Osteocyte (in vitro differentiated cells): ENCODE measurements around the gene CBLN3. TPM values are rescaled to one million over a fixed set of nuclear protein-coding genes. Genes with fewer than 3 reads are reported as not detected.
A peak's percentile ranks its signal among the peaks of the same experiment; 100 is the strongest.

Experiments
- DNase-seq: peaks from one replicate; pipeline ENCODE4 v3.0.0; 2021; ENCODE audit warnings: mixed read lengths; ENCODE audit not compliant: unreplicated experiment; ENCODE audit errors: extremely low spot score
- H3K27ac Mint-ChIP-seq: one replicate; pipeline ENCODE4 v1.8.0; 2021; ENCODE audit warnings: mild to moderate bottlenecking, mixed read lengths; ENCODE audit not compliant: unreplicated experiment
- H3K27me3 Mint-ChIP-seq: one replicate; pipeline ENCODE4 v1.8.0; 2021; ENCODE audit warnings: mixed read lengths; ENCODE audit not compliant: unreplicated experiment
- H3K36me3 Mint-ChIP-seq: one replicate; pipeline ENCODE4 v1.8.0; 2021; ENCODE audit warnings: mixed read lengths; ENCODE audit not compliant: unreplicated experiment
- H3K4me1 Mint-ChIP-seq: one replicate; pipeline ENCODE4 v1.8.0; 2021; ENCODE audit warnings: mixed read lengths; ENCODE audit not compliant: unreplicated experiment
- H3K4me3 Mint-ChIP-seq: one replicate; pipeline ENCODE4 v1.8.0; 2021; ENCODE audit warnings: mild to moderate bottlenecking, moderate library complexity, mixed read lengths; ENCODE audit not compliant: unreplicated experiment
- H3K9me3 Mint-ChIP-seq: one replicate; pipeline ENCODE4 v1.8.0; 2021; ENCODE audit warnings: mixed read lengths; ENCODE audit not compliant: unreplicated experiment
- total RNA-seq: library from RNA; stranded (reverse); gene quantifications from 2 replicates; pipeline ENCODE4 v1.2.1, GENCODE V29; 2021
- TF ChIP-seq, protein P1 (sequence below): fragments of 200-600 bp; sonication (generic); IDR thresholded peaks from 2 replicates; pipeline ENCODE4 v1.5.0; 2021; ENCODE audit warnings: antibody characterized with exemption, mild to moderate bottlenecking, moderate library complexity

Gene CBLN3
- total RNA-seq, 1 donor from 2014 or later: 5.5 TPM

GRCh38 chr14:24441904-24442239 is 12.4 kb upstream of the CBLN3 start:
- TF ChIP-seq, protein P1, sequence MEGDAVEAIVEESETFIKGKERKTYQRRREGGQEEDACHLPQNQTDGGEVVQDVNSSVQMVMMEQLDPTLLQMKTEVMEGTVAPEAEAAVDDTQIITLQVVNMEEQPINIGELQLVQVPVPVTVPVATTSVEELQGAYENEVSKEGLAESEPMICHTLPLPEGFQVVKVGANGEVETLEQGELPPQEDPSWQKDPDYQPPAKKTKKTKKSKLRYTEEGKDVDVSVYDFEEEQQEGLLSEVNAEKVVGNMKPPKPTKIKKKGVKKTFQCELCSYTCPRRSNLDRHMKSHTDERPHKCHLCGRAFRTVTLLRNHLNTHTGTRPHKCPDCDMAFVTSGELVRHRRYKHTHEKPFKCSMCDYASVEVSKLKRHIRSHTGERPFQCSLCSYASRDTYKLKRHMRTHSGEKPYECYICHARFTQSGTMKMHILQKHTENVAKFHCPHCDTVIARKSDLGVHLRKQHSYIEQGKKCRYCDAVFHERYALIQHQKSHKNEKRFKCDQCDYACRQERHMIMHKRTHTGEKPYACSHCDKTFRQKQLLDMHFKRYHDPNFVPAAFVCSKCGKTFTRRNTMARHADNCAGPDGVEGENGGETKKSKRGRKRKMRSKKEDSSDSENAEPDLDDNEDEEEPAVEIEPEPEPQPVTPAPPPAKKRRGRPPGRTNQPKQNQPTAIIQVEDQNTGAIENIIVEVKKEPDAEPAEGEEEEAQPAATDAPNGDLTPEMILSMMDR: no peak
- Mint-ChIP-seq H3K27me3 (no peaks in the 10 kb centered on the region), H3K4me1 (peaks cover 24% of the 10 kb centered on the region), H3K9me3 (no peaks in the 10 kb centered on the region), H3K36me3 (peaks cover 30% of the 10 kb centered on the region), H3K27ac (peak overlapping the region; percentile 100), H3K4me3 (peak overlapping the region; percentile 89)
- DNase-seq: no peak

DNA sequence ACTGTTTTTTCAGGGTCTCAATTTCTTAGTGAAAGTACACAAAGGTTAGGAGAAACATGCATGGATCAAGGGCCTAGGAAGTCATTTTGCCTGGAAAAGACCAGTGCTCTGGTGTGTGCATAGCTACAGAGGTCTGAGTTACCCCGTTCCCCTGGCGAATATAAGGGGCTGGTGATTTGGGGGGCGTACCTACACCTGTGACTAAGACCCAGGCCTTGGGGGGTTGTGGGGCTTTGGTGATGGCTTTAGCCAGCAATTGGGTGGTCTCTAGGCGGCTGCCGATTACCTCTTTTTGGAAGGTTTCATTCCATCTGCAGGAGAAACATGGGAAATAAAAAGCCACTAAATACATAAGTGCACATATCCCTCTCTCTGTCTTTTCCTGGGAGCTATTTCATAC is 12.0 kb upstream of the CBLN3 start:
- Mint-ChIP-seq H3K36me3 (peaks cover 32% of the 10 kb centered on the region), H3K4me3 (peak overlapping the region; percentile 89), H3K27me3 (no peaks in the 10 kb centered on the region), H3K9me3 (no peaks in the 10 kb centered on the region), H3K27ac (peak overlapping the region; percentile 100), H3K4me1 (peaks cover 28% of the 10 kb centered on the region)
- DNase-seq: no peak
- TF ChIP-seq, protein P1: no peak

DNA sequence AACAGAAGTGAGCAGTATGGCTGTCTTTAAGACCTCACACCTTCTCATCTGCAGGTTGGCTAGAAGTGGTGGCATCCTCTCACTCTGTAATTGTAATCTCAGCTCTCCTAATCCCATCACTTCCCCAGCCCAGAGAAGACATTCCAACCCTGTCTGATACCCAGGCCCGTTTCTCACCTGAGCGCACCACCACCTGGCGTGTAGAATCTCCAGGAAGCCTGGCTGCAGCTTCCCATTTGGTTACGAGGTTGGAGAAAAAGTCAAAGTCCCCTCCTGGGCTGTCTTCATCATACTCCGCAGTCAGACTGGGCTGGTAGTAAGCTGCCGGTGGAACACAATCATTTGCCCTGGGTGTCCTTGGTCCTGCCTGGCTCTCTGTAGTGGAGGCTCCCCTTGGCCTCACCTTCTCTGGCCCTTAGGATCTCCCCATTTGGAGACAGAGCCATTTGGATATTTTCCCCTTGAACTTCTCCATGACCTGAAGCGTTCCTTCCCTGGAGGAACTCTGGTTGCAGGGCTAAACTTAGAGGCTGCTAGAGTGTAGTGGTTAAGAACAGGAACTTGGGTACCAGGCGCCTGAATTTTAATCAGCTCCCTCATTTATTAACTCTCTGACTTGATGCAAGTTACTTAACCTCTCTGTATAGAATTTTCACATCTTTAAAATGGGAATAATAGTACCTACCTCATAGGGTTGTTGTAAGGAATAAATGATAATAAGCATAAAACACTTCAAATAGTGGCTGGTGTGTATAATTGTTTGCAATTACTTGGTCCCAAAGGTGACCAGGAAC is 11.3 kb upstream of the CBLN3 start:
- peak overlapping the region; percentile 34 for H3K27ac Mint-ChIP-seq
- DNase-seq: no peak
- H3K4me3 Mint-ChIP-seq: peak overlapping the region; percentile 89
- H3K9me3 Mint-ChIP-seq: no peaks in the 10 kb centered on the region
- peaks cover 32% of the 10 kb centered on the region for H3K36me3 Mint-ChIP-seq
- no peaks in the 10 kb centered on the region for H3K27me3 Mint-ChIP-seq
- TF ChIP-seq, protein P1: no peak
- H3K4me1 Mint-ChIP-seq: peaks cover 35% of the 10 kb centered on the region

DNA sequence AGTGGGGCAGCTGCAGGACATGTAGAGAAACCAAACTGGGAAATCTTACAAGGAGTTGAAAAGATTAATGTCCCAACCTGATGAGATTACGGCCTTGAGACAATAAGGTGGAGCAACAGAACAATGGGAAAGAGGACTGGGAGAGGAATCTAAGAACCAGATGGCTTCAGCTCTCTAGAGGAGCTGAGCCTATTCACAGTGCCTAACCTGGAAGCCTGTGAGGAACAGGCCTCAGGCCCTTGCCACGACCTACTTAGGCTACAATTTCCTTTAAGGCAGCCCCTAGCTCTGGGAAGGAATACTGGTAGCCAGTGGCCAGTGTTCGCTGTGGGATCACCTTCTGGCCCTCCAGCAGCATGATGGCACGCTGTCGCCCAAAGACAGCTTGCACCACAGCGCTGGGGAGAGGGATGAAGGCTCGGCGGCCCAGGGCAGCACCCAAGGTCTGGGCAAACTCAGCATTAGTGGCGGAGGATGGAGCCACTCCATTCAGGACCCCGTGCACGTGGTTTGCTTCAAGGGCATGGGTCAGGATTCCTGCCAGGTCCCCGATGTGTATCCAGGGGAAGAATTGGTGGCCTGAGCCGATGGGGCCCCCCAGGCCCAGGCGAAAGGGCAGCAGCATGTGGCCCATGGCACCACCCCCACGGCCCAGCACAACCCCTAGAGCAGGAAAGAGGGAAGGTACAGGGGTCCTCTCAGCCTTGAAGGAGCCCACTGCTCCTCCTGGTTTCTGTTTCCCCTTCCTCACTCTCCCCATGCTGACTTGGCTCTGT is 10.6 kb upstream of the CBLN3 start:
- Mint-ChIP-seq H3K4me3 (no peak overlapping the region), H3K36me3 (peaks cover 28% of the 10 kb centered on the region), H3K4me1 (peaks cover 42% of the 10 kb centered on the region), H3K27ac (no peak overlapping the region), H3K9me3 (no peaks in the 10 kb centered on the region), H3K27me3 (no peaks in the 10 kb centered on the region)
- no peak for DNase-seq
- TF ChIP-seq, protein P1: no peak

DNA sequence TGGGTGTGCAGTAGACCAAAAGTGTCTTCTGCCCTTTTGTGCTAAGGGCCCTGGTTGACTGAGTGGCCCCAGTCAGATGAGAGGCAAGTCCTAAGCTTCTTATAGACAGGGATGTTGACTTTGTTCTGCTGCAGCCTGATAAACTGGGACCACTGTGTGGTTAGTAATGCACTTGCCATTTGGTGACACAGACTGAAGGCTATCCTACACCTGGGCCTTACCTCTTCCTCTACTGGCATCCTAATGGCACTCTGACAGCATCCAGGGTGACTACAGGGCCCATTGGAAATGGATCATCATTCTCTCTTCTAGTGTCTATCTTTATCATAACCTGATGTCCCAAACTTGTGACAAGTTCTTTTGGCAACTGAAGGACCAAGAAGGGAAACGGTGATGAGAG is 9.8 kb upstream of the CBLN3 start:
- peaks cover 28% of the 10 kb centered on the region for H3K36me3 Mint-ChIP-seq
- TF ChIP-seq, protein P1: no peak
- DNase-seq: no peak
- H3K27me3 Mint-ChIP-seq: no peaks in the 10 kb centered on the region
- H3K4me1 Mint-ChIP-seq: peaks cover 42% of the 10 kb centered on the region
- no peak overlapping the region for H3K27ac Mint-ChIP-seq
- no peak overlapping the region for H3K4me3 Mint-ChIP-seq
- H3K9me3 Mint-ChIP-seq: no peaks in the 10 kb centered on the region
